Measurements from ENCODE around the gene ATP6V1D. TPM values are rescaled to one million over a fixed set of nuclear protein-coding genes. Genes with fewer than 3 reads are reported as not detected.
"Not testable (repeated sequence)": the region's sequence is repeated elsewhere in the genome, so short reads cannot be mapped to it uniquely, and the experiment has no call there.

ATP6V1D gene
- polyA plus RNA-seq, 3 donors: 123 to 139 (median 124) TPM

- no peak for DNase-seq
Observed at GRCh38 chr14:67377916-67378315, 18.3 kb upstream of the ATP6V1D start.

- no peak for DNase-seq
Observed at GRCh38 chr14:67373347-67373746, 13.7 kb upstream of the ATP6V1D start.

- DNase-seq: no peak
Observed at GRCh38 chr14:67372833-67373232, 13.2 kb upstream of the ATP6V1D start.

- no peak for DNase-seq
Observed at GRCh38 chr14:67371247-67372148, 11.9 kb upstream of the ATP6V1D start.

GRCh38 chr14:67370830-67371229 is 11.2 kb upstream of the ATP6V1D start:
- no peak for DNase-seq

GRCh38 chr14:67365476-67365875 is 5.9 kb upstream of the ATP6V1D start:
- DNase-seq: no peak

DNA sequence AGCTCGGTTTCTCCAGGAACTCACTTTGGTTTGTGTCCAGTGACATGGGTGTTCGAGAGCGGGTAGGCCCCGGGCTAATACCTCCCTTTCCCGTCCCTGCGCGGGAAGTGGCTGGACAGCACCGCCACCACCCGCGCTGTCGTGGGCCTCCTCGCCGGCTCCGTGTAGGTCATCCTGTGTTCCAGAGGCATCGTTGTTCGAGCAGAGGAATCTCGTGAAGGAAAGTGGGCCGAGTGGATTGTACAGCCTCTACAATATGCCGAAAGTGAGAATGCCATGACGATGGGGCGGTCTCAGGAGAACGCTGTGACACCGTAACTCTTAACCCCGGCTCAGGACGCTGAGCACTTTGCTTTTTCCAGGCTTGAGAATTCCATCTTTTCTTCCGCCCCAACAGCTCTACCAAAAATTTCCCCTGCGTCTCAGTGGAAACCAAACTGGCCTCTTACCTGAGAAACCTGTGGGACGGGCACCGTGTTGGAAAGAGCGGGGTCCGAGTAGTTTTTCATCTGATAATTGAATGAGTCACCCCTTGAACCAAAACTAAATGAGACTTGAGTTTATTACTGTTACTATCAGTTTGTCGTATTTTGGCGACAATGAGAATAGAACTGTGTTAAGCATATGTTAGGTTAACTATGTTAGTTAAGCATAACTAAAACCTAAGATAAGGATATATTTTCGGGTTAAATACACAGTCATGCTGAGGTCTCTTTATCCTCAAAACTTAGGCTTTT is 1.0 kb upstream of the ATP6V1D start:
- DNase-seq: no peak

GRCh38 chr14:67358924-67359774 is 455 bp downstream of the ATP6V1D start:
- DNase-seq: peak; percentile 4

DNA sequence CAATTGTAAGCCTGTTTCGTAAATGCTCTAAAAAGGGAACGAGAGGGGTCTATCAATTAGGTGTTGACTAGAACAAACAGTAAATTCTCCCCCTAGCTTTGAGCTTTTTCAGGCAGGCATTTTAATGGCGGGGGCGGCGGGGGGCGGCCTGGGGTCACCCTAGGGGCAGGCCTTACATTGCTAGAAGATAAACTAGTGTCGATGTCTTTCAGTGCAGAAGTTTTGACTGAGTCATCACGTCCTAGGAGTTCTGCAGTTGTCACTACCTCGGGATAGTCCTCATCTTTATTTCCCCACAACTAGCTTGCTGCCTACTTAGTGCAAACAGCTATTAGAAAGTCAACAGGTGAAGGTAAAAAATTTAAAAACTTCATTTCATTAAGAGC is 1.6 kb downstream of the ATP6V1D start:
- DNase-seq: no peak

- DNase-seq: no peak
Observed at GRCh38 chr14:67357186-67357968, 2.2 kb downstream of the ATP6V1D start.

- no peak for DNase-seq
Observed at GRCh38 chr14:67352055-67352454, 7.5 kb downstream of the ATP6V1D start.

GRCh38 chr14:67345583-67345982 is 14.0 kb downstream of the ATP6V1D start:
- DNase-seq: no peak

GRCh38 chr14:67343601-67344230 is 15.9 kb downstream of the ATP6V1D start:
- DNase-seq: no peak

DNA sequence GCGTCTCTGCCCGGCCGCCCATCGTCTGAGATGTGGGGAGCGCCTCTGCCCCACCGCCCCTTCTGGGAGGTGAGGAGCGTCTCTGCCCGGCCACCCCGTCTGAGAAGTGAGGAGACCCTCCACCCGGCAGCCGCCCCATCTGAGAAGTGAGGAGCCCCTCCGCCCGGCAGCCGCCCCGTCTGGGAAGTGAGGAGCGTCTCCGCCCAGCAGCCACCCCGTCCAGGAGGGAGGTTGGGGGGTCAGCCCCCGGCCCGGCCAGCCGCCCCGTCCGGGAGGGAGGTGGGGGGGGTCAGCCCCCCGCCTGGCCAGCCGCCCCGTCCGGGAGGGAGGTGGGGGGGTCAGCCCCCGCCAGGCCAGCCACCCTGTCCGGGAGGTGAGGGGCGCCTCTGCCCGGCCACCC is 18.4 kb downstream of the ATP6V1D start:
- not testable (repeated sequence) for DNase-seq

DNA sequence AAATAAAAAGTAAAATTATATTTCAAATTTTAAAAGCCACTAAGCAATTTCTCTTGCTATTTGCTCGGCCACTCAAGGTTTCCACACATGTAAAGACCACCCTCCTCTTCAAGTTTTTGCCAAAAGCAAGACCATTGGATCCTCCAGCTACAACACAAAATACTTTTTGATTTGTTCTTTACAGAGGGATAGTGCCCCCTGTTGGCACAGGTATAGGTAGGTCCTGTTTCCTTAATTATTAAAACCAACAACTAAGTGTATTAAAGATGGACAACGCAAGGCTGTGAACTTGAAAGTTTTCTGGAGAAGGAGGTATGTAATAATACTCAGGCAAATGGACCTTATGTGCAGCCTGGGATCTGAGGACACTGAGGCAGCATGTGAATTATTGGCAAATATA is 23.8 kb downstream of the ATP6V1D start:
- no peak for DNase-seq

DNA sequence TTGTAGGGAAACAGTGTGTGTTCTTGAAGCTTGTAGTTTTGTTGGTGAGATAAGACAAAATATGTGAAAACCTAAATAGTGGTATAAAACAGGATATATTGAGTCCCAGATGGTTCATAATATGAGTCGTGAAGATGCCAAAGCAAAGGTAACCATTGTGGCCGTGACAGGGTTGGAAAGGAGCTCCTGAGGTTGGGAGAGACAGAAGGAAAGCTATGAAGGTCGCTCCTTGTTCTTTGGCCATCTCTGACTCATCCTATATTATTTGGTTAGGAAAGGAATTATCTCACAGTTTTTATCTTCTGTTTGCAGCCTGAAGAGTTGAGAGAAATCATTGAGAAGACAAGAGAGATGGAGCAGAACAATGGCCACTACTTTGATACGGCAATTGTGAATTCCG is 27.1 kb downstream of the ATP6V1D start:
- DNase-seq: no peak

DNA sequence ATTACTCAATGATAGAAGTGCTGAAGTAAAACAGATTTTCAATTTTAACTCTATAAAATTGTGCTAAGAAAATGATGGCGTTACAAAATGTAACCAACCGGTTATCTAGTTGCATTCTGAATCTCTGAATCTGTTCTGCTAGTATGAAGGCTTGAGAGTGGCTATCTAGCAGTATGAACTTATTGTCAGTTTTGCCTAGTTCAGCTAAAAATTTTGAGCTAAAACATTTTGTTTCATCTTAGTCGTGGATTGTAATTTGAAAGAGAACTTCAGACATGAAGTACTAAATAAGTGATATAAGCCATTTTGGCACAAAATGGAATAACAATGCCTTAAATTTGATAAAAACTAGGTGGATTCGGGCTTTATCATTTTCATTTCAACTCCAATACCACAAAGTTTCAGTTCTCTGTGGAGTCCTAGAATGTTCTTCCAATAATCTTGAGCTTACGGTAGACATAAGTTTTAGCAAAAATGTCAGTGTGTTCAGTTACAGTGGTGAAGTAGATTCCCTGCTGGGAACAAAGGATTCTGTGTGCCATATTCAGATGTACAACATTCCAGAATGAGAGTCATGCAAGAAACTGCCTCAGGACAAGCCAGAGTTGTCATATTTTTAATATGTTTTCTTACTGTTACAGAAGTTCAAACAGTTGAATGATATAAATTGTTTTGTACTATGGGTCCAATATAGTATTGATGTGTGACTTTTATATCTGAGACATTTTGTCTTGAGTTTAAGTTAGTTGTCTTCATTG is 28.1 kb downstream of the ATP6V1D start:
- no peak for DNase-seq

GRCh38 chr14:67329666-67330065 is 29.9 kb downstream of the ATP6V1D start:
- not testable (repeated sequence) for DNase-seq

GRCh38 chr14:67319142-67319541 is 40.5 kb downstream of the ATP6V1D start:
- no peak for DNase-seq

- DNase-seq: peak; percentile 11
Observed at GRCh38 chr14:67317822-67318221, 41.8 kb downstream of the ATP6V1D start.
